Lower leg skin (tissue), 4 donors: Measurements from ENCODE around the gene RBCK1. TPM values are rescaled to one million over a fixed set of nuclear protein-coding genes. Genes with fewer than 3 reads are reported as not detected.
A peak's percentile ranks its signal among the peaks of the same experiment; 100 is the strongest.

ENCODE experiments used
- DNase-seq, 2 donors: peaks; one replicate each; pipeline ENCODE4 v3.0.0-alpha.2; 2019; ENCODE audit warnings: low spot score in 2 of 2
- H3K4me3 ChIP-seq: fragments of 200-600 bp; sonication (generic); 2 replicates; pipeline ENCODE4 v1.5.1; 2017; ENCODE audit warnings: mild to moderate bottlenecking, low read depth; ENCODE audit not compliant: poor library complexity, severe bottlenecking
- CTCF ChIP-seq, 3 donors: fragments of 450-650 bp; IDR thresholded peaks; one replicate each; pipeline ENCODE4 v1.5.1; 2016; ENCODE audit warnings: antibody characterized with exemption in 3 of 3, mild to moderate bottlenecking in 3 of 3, moderate library complexity in 2 of 3
- POLR2A ChIP-seq, 2 donors: fragments of 450-650 bp; IDR thresholded peaks; one replicate each; pipeline ENCODE4 v1.6.1; 2016 to 2017; ENCODE audit warnings: antibody characterized with exemption in 2 of 2, mild to moderate bottlenecking in 1 of 2, moderate library complexity in 1 of 2
- WGBS, 2 donors: methylation state at CpG; one replicate each; pipeline ENCODE4 v1.1.5; 2018; 5-methylcytosine and 5-hydroxymethylcytosine counted together
- intact Hi-C: fragments of 100-400 bp; cut with DNase I; formaldehyde crosslinking; loops from one replicate; pipeline ENCODE4 v1.15.0; 2023; ENCODE audit warnings: low total_unique reads
- total RNA-seq, 4 donors: library from RNA; depleted of rRNA; stranded (reverse); fragments of >200 nt; gene quantifications; one replicate each; pipeline ENCODE4 v1.1.0, GENCODE V29; 2016

RBCK1 gene
- total RNA-seq, 4 donors from 2014 or later: 65.2 to 90.1 (median 77.1) TPM

GRCh38 chr20:401682-402495 lies 6.2 kb upstream of the RBCK1 start:
- H3K4me3 ChIP-seq: no peak overlapping the region
- TF ChIP-seq POLR2A (IDR thresholded peaks at IDR 0.05): no peak
- peak in 1 of 3 donors; percentile 62 for TF ChIP-seq CTCF (IDR thresholded peaks at IDR 0.05)
- 79% methylated on average over 9 of the region's 9 CpGs for WGBS, 2 donors
- intact Hi-C loops: no loop called here
- no peak for DNase-seq

- no peak for TF ChIP-seq POLR2A (IDR thresholded peaks at IDR 0.05)
- no peak for TF ChIP-seq CTCF (IDR thresholded peaks at IDR 0.05)
- intact Hi-C loops: no loop called here
- no peak overlapping the region for H3K4me3 ChIP-seq
- 79 to 84% methylated on average over 2 of the region's 2 CpGs for WGBS, 2 donors
- no peak for DNase-seq
These were observed 5.6 kb upstream of the RBCK1 start for GRCh38 chr20:402496-402885.

GRCh38 chr20:402898-403581 lies 5.1 kb upstream of the RBCK1 start:
- 94 to 95% methylated on average over 6 of the region's 6 CpGs for WGBS, 2 donors
- TF ChIP-seq POLR2A (IDR thresholded peaks at IDR 0.05): no peak
- no peak for TF ChIP-seq CTCF (IDR thresholded peaks at IDR 0.05)
- H3K4me3 ChIP-seq: no peak overlapping the region
- intact Hi-C loops: no loop called here
- no peak for DNase-seq

- no peak for TF ChIP-seq CTCF (IDR thresholded peaks at IDR 0.05)
- TF ChIP-seq POLR2A (IDR thresholded peaks at IDR 0.05): no peak
- DNase-seq: no peak
- H3K4me3 ChIP-seq: no peak overlapping the region
- intact Hi-C loops: no loop called here
- 97 to 98% methylated on average over 3 of the region's 3 CpGs for WGBS, 2 donors
These were observed 4.5 kb upstream of the RBCK1 start for GRCh38 chr20:403582-403957.

GRCh38 chr20:404088-404487 lies 4.0 kb upstream of the RBCK1 start:
- 92 to 95% methylated on average over 4 of the region's 4 CpGs for WGBS, 2 donors
- no peak overlapping the region for H3K4me3 ChIP-seq
- no peak for DNase-seq
- TF ChIP-seq CTCF (IDR thresholded peaks at IDR 0.05) (no peak), POLR2A (IDR thresholded peaks at IDR 0.05) (no peak)
- intact Hi-C loops: no loop called here
